HG03469 (cell line): Measurements from ENCODE around the gene HCAR2.
"Not testable (repeated sequence)": the region's sequence is repeated elsewhere in the genome, so short reads cannot be mapped to it uniquely, and the experiment has no call there.

Experiments used
- ATAC-seq: cut with Tn5 transposase; IDR thresholded peaks from one replicate; pipeline ENCODE4 v1.9.1; 2021; ENCODE audit warnings: mild to moderate bottlenecking, moderate library complexity, moderate number of reproducible peaks; ENCODE audit not compliant: unreplicated experiment

Gene HCAR2

DNA sequence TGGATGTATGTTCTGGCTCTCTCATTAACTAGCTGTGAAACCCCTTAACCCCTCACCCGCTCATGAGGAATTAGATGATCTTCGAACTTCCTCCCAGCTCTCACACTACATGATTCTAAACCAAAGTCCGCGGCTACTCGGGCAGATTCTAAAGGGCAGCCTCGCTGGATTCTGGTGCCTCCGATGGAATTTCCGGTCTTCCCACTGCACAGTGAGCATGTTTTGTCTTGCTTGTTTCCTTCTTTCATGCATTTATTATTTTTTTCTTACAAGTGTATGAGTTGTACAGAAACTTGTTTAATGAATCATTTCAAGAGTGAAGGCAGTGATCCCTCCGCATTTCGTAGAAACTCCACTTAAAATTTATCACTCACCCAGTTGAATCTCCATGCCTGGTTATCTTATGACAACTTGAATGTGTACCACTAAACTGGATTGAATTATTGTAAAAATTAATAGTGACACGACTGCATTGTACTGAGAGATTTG is 17.9 kb upstream of the HCAR2 start:
- ATAC-seq: no peak

DNA sequence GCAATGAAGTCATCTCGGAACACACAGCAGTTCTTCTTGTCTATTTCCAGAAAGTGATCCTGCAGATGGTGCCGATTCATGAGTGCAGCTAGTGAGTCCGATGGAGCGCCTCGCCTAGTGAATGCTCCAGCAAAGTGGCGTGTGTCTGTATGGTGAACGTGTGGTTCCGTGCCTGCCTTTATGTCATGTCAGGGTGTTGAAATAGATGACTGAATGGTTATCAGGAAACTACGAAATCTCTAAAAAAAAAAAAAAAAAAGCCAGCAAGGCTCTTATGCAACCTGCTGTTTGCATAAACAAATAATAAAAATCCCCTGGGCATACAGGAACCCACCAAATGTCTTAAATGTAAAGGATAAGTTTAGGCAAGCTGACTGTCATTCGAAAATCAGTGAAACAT is 13.5 kb upstream of the HCAR2 start, which contains the start of gene HCAR3:
Gene HCAR3 (minus strand): TSS at position 154 of the 400 bp plus-strand sequence. CDS start 74 bp downstream, at position 80.
- not testable (repeated sequence) for ATAC-seq

DNA sequence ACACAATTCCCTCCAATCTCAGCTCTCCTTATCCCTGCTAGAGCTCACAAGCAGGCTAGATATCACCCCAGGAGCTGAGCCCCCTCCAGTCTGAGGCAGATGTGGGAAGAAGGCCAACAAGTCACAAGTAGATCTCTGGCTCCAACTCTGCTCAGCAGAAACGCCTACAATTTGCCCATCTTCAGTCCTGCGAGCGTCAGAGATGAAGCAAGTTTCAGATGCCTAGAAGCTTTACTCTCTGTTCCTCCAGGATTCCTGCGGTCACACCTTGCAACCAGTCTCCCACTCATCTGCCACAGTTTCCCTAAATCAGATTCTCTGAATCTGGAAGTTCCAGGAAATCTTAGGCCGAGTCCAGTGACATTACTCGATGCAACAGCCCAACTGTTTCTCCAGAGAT is 12.1 kb upstream of the HCAR2 start:
- not testable (repeated sequence) for ATAC-seq

DNA sequence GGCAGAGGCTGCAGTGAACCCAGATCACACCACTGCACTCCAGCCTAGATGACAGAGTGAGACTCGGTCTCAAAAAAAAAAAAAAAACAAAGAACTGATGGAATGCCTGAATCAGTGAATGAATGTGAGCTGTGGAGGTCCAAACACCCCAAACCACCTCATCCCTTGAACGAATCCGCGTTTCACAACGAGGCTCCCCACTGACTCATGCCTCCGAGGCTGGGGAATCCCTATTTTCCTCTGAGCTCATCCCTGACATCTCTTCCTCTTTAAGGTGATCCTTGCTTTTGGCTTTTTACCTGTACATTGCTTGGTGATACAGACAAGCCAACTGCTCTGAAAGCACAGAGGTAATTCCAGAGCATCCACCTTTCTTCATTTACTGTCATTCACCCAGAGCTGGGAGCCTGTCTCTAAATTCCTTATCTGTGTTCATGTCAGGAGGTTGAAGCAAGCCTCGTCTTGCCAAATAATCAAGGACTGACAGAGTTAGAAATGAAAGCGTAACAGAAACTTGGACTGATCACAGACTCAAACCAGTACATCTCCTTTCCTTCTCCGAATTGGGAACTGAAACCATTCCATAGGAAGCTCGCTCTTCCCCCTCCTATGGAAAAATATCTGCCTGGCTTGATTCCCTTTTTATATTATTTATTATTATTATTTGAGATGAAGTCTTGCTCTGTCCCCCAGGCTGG is 10.5 kb upstream of the HCAR2 start:
- not testable (repeated sequence) for ATAC-seq

DNA sequence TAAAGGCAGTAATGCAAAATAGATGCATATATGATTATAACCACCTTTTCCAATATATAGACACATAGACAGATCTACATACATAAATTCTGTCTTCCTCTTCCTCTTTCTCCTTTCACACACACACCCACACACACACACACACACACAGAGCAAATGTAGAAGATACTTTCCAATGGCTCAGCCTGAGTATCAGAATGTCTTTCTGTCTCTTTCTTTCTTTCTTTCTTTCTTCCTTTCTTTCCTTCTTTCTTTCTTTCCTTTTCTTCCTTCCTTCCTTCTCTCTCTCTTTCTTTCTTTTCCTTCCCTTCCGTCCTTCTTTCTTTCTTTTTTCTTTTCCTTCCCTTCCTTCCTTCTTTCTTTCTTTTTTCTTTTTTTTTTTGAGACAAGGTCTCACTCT is 8.1 kb upstream of the HCAR2 start:
- not testable (repeated sequence) for ATAC-seq

DNA sequence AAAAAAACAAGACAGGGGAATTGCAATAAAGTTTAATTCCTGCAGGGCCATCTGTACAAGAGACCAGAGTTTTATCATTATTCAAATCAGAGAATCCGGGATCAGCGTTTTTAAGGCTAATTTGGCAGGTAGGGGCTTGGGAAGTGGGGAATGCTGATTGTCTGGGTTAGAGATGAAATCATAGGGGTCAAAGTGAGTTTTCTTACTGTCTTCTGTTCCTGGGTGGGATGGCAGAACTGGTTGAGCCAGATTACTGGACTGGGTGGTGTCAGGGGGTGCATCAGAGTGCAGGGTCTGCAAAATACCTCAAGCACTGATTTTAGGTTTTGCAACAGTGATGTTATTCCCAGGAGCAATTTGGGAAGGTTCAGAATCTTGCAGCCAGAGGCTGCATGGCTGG is 7.2 kb upstream of the HCAR2 start:
- not testable (repeated sequence) for ATAC-seq

DNA sequence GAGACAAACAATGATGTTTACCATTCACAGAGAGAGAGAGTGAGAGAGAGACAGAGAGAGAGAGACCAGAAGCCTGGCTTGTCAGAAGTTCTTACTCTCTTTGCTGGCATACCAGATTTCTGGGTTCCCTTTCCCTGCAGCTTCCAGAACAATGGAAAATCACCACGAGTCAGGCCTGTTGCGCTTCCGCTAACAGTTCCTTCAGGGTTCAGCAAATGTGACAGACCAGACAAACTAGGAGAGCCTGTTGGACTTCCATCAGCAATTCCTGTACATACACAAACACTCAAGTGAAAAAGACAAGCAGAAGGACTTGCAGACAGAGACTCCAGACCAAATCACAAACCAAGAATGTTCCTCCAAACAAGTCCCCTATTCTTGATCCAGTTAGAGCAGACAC is 6.1 kb upstream of the HCAR2 start:
- not testable (repeated sequence) for ATAC-seq

DNA sequence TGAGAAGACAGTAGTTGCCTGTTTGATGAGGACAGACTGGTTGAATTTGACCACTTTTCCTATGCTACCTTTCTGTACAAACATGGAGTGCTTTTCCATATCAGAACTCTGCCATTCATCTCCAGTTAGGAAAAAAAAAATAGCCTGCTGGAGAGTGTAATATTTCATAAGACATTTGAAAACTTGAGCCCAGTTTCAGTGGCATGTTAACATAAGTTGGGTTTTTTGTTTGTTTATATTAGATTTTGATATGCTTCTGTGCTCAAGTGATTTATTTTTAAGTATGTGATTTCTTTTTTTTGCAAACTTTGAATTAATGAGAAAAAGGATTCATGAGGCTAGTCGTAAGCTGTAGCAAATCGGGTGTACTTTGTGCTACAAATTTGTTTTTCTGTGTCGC is 684 bp upstream of the HCAR2 start:
- ATAC-seq: not testable (repeated sequence)

DNA sequence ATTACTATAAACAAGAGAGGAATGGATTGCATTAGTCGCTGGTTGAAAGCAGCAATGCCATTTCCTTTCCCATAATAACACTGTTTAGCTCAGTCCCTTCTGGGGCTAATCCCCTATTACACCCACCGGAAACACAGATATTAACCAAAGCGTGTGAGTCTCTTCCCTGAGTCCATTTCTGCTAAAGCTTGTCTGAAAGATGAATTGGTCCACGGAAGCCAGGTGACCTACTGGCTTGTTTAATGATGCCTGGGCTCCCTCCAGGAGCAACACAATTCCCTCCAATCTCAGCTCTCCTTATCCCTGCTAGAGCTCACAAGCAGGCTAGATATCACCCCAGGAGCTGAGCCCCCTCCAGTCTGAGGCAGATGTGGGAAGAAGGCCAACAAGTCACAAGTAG is 1.7 kb downstream of the HCAR2 start:
- not testable (repeated sequence) for ATAC-seq

DNA sequence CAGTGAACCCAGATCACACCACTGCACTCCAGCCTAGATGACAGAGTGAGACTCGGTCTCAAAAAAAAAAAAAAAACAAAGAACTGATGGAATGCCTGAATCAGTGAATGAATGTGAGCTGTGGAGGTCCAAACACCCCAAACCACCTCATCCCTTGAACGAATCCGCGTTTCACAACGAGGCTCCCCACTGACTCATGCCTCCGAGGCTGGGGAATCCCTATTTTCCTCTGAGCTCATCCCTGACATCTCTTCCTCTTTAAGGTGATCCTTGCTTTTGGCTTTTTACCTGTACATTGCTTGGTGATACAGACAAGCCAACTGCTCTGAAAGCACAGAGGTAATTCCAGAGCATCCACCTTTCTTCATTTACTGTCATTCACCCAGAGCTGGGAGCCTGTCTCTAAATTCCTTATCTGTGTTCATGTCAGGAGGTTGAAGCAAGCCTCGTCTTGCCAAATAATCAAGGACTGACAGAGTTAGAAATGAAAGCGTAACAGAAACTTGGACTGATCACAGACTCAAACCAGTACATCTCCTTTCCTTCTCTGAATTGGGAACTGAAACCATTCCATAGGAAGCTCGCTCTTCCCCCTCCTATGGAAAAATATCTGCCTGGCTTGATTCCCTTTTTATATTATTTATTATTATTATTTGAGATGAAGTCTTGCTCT is 3.0 kb downstream of the HCAR2 start:
- ATAC-seq: not testable (repeated sequence)

DNA sequence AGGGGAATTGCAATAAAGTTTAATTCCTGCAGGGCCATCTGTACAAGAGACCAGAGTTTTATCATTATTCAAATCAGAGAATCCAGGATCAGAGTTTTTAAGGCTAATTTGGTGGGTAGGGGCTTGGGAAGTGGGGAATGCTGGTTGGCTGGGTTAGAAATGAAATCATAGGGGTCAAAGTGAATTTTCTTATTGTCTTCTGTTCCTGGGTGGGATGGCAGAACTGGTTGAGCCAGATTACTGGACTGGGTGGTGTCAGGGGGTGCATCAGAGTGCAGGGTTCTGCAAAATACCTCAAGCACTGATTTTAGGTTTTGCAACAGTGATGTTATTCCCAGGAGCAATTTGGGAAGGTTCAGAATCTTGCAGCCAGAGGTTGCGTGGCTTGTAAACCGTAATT is 6.2 kb downstream of the HCAR2 start:
- ATAC-seq: not testable (repeated sequence)

DNA sequence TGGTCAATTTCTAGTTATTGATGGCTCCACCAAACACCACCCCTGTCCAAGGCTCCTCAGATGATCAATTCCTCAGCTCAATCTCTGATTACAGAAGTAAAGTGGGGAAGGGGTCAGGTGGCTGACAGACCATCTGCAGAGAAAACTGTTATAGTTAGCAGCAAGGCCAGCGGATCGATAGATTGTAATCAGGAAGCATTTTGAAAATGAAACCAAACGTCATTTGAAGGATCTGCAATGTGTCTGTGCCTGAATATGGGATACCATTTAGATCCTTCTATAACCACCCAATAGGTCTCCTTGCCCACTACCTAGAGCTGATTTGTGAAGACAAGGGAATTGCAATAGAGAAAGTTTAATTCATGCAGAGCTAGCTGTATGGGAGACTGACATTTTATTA is 11.6 kb downstream of the HCAR2 start:
- no peak for ATAC-seq

DNA sequence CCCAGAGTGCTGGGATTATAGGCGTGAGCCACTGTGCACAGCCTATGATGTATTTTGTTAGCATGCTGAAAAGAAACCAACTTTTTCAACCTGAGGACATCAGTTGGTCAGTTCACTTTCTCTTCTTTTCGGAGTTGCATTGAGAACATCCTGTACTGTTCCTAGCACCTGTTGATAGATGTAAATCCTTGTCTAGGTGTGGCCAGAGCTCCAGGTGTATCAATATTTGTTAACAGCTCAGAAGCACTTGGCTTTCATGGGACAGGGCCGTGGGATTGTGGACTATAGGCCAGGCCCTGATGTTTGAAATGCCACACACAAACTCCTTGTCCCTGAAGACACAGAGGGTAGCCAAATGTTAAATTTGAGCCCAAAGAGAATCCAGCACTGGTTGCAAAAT is 14.9 kb downstream of the HCAR2 start:
- no peak for ATAC-seq

DNA sequence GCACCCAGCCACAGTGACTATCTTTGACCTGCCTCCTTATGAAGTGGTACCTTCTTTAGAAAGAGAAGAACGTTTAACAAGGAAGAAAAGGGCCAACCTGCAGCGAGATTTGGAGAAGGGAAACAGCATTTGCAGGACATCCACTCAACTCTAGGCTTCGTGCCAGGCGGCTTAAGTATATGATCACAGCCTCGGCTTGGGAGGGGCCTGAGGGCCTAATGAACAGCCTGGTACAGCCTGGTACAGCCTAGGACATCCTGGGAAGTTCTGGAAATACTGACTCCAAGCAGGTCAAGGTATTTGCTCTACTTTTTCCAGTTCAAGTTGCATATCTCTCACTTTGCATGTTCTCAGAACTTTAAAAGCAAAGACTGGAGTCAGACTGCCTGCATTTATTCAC is 16.1 kb downstream of the HCAR2 start:
- ATAC-seq: no peak

DNA sequence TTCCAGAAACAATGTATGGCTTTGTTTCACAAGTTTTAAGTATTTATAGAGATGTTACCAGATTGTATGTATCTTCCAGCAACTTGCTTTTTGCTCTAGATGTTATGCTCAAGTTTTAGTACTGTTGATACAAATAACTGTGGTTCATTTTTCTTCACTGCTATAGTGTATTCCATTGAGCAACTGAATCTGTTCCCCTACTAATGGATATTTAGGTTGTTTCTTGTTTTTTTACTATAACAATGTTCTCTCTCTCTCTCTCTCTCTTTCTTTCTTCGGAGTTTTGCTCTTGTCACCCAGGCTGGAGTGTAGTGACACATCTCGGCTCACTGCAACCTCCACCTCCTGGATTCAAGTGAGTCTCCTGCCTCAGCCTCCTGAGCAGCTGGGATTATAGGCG is 16.6 kb downstream of the HCAR2 start:
- ATAC-seq: no peak

DNA sequence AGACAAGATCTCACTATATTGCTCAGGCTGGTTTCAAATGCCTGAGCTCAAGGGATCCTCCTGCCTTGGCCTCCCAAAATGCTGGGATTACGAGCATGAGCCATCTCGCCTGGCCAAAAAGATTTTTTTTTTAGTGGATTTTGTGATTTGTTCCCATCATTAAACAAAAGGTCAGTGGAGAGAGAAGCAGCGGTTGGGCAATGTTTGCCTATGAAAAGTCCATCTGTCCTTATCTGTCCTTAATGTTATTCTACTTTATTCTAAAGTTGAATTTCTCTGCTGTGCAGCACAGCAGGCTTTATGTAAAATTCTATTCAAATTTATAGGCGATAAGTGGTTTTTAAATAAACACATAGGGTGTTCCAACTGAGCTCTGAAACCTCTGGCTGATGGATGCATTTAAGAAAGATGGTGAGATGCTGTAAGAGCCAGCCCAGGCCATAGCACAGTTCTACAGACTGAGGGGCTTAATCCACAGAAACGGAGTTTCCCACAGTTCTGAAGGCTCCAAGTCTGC is 18.8 kb downstream of the HCAR2 start:
- no peak for ATAC-seq

DNA sequence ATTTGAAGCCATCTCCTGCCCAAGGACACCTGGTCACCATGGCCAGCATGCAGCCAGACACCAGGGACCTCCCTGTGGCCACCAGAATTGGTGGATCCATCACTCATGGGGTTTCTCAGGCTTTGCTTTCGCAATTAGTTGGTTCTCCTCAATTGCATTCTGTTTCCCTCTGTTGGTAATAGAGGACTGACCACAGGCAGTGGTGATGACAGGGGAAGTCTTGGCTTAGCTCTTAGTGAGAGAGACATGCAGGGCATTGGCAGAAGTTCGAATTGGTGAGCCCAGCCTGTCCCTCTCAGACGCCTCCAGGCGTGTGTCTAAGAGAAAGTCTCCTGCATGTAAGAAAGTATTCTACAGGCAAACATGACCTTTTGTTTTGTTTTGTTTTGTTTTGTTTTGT is 21.3 kb downstream of the HCAR2 start:
- ATAC-seq: no peak

DNA sequence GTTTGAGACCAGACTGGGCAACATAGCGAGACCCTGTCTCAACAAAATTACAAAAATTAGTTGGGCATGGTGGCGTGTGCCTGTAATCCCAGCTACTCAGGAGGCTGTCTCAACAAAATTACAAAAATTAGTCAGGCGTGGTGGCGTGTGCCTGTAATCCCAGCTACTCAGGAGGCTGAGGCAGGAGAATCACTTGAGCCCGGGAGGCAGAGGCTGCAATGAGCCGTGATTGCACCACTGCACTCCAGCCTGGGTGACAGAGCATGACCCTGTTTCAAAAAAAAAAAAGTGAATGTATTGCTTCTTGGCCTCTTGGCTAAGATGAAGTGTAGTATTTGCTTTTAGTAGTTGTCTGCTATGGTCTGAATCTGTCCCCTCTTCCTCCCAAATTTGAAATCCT is 22.2 kb downstream of the HCAR2 start:
- ATAC-seq: not testable (repeated sequence)

DNA sequence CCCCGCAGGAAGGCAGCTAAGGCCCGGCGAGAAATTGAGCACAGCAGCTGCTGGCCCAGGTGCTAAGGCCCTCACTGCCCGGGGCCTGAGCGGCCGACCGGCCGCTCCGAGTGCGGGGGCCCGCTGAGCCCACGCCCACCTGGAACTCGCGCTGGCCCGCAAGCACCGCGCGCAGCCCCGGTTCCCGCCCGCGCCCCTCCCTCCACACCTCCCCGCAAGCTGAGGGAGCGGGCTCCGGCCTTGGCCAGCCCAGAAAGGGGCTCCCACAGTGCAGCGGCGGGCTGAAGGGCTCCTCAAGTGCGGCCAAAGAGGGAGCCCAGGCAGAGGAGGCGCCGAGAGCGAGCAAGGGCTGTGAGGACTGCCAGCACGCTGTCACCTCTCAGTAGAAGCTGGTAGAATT is 26.4 kb downstream of the HCAR2 start:
- not testable (repeated sequence) for ATAC-seq

DNA sequence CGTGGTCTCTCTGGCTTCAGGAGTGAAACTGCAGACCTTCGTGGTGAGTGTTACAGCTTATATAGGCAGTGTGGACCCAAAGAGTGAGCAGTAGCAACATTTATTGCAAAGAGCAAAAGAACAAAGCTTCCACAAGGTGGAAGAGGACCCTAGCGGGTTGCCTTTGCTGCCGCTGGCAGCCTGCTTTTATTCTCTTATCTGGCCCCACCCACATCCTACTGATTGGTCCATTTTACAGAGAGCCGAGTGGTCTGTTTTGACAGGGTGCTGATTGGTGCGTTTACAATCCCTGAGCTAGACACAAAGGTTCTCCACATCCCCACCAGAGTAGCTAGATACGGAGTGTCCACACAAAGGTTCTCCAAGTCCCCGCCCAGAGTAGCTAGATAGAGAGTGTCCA is 27.1 kb downstream of the HCAR2 start:
- not testable (repeated sequence) for ATAC-seq

DNA sequence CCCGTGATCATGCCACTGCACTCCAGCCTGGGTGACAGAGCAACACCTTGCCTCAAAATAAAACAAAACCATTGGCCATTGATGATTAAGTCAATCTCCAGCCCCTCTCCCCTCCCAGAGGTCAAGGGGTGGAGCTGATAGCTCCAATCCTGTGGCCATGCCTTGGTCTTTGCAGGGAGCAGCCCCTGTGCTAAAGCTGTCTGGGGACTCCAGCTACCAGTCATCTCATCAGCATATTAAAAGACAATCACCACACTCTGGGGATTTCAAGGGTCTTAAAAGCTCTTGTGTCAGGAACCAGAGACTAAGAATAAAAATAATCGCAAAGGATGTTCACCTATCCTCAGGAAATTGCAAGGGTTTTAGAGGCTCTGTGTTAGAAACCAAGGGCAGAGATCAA is 30.6 kb downstream of the HCAR2 start:
- ATAC-seq: no peak
